Measurements from ENCODE around the gene ZNF280B.
"Not testable (repeated sequence)": the region's sequence is repeated elsewhere in the genome, so short reads cannot be mapped to it uniquely, and the experiment has no call there.

Gene ZNF280B

GRCh38 chr22:22463855-22464540 is 44.5 kb downstream of the ZNF280B start:
- peak; percentile 87 for DNase-seq (ENCODE audit: low spot score)

DNA sequence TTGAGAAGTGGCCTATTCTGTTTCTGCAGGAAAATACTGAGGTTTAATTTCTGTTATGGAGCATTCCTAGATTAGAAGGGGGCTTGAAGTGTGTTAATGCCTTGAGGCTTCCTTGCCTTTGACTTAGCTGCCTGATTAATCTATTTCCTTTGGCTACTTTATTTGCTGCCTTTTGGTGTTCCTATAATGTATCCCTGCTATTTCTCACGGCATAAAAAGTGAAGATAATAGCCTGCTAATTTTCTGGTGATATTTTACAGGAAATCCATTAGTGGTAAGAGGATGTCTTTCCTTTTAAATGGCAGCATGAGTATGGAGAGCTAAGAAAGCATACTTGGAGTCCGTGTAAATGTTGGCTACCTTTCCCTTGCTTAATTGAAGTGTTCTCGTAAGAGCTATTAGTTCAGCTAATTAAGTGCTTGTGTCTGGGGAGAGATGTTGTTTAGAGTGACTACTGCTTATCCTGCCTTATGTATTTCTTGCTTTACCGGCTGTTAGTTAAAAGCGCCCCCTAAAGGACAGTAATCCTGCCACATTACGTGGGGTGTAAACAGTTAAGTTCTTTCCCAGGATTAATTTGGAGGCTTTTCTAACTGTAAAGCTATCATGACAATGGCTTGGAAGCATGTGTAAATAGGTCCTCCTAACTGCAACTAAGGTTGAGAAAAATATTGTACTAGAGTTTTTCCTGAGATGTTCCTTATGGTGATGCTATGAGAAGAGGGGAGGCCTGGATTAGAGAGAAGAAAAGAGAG is 45.6 kb downstream of the ZNF280B start:
- no peak for DNase-seq (ENCODE audit: low spot score)

GRCh38 chr22:22461583-22461982 is 47.0 kb downstream of the ZNF280B start:
- DNase-seq (ENCODE audit: low spot score): no peak

DNA sequence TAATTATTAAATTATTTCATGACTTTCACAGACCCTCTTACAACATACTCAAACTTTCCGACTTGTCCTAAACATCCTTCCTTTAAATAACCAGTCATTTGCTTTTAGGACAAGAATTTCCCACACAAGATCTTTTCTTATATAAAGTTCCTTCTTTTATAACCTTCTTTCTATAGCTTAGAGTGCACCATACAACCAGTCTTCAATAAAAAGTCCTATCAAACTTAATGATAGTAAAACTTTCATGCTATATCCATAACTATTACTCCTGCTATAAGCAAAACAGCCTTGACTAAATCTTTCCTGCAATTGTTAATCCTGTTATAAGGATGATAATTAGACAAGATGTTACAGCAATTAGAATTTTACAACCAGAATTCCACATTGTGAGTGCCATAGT is 47.4 kb downstream of the ZNF280B start:
- DNase-seq (ENCODE audit: low spot score): no peak

DNA sequence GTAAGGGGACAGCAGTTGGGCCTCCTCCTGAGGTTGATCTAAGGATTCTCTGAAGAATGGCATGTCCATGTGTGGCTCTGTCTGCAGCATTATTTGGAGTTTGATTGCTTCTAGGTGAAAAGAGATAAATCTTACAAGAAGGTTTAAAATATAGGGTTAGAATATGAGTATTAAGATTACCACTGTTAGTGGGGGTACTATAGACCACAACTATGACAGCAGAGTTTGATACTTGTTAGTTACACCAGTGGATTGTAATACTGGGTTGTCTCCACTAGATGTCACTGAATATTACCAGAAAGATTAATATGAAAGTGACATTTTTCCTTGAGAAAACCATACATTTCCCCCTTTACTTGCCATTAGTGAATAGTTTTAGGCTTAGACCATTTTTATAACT is 47.9 kb downstream of the ZNF280B start:
- peak; percentile 52 for DNase-seq (ENCODE audit: low spot score)

GRCh38 chr22:22460060-22460459 is 48.5 kb downstream of the ZNF280B start:
- no peak for DNase-seq (ENCODE audit: low spot score)

GRCh38 chr22:22458896-22459588 is 49.5 kb downstream of the ZNF280B start:
- DNase-seq (ENCODE audit: low spot score): no peak

- DNase-seq (ENCODE audit: low spot score): no peak
Measured at GRCh38 chr22:22458387-22458786, 50.2 kb downstream of the ZNF280B start.

GRCh38 chr22:22454997-22455396 is 53.5 kb downstream of the ZNF280B start:
- no peak for DNase-seq (ENCODE audit: low spot score)

- DNase-seq (ENCODE audit: low spot score): no peak
Measured at GRCh38 chr22:22452996-22453686, 55.4 kb downstream of the ZNF280B start.

DNA sequence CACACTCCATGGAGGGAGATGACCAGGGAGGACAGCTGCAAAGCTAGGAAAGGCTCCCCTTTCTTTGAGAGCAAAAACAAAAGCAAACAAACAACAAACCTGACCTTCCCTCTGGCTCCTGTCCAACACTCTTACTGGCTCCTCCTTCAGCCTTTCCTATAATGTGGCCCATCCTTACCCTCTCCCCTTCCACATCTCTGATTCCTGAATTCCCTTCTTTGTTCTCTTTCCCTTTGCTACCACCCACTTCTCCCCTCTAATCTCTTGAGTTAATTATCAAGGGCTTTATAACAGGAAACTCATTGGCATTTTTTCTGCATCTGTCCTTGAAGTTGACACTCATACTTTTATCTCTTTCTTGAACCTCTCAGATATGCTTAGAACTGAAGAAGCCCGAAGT is 56.3 kb downstream of the ZNF280B start:
- DNase-seq (ENCODE audit: low spot score): peak; percentile 69

GRCh38 chr22:22450343-22450839 is 58.2 kb downstream of the ZNF280B start:
- no peak for DNase-seq (ENCODE audit: low spot score)

DNA sequence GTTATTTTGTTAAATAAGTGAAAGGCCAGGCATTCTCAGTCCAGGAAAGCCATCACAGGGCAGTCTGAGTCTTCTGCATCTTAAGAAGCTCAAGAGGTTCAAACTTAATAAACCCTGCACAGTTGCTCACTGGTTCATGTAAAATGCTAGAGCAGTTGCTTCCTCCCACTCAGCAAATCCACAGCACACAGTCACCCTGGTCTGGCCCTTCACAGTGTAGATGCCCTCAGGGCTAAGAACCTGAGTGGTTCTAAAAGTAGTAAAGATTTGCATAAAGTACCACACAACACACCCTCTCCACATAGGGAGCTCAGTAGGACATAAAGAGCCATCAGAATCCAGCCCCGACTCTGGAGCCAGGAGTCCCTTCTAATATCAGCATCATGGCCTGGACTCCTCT is 58.7 kb downstream of the ZNF280B start:
- no peak for DNase-seq (ENCODE audit: low spot score)

DNA sequence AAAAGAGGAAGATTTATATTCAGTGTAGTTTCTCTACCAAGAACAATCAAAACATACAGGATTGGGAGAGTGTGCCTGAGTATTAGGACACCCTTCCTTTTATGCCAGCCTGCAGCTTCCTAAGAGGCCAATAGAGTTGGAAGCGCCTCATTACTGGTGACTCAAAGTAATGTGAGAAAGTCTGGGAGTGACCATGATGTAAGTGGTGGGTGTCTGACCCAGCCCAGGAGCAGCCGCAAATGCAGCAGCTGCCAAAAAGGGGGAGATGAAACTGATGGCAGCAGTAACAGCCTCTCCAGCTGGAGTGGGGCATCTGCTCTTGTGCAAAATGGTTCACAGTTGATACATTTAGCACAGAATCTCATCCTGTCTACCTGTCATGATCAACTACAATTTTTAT is 62.0 kb downstream of the ZNF280B start:
- DNase-seq (ENCODE audit: low spot score): no peak

- not testable (repeated sequence) for DNase-seq (ENCODE audit: low spot score)
Measured at GRCh38 chr22:22444007-22444589, 64.4 kb downstream of the ZNF280B start.

DNA sequence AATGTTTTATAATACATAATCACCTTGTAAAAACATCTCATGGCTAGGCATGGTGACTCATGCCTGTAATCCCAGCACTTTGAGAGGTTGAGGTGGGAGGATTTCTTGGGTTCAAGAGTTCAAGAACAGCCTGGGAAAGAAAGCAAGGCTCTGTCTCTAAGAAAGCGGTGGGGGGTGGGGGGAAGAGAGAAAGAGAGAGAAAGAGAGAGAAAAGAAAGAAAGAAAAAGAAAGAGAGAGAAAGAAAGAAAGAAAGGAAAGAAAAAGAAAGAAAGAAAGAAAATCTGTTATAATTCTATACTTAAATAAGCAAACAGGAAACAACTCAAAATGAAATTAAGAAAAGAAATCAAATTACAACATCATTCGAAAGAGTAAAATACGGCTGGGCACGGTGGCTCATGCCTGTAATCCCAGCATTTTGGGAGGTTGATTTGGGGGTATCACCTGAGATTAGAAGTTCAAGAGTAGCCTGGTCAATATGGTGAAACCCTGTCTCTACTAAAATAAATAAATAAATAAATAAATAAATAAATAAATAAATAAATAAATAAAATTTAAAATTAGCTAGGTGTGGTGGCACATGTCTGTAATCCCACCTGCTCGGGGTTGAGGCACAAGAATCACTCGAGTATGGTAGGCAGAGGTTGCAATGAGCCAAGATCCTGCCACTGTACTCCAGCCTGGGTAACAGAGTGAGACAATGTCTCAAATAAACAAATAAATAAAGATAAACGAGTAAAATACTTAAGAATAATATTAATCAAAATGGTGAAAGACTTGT is 65.4 kb downstream of the ZNF280B start:
- DNase-seq (ENCODE audit: low spot score): no peak

DNA sequence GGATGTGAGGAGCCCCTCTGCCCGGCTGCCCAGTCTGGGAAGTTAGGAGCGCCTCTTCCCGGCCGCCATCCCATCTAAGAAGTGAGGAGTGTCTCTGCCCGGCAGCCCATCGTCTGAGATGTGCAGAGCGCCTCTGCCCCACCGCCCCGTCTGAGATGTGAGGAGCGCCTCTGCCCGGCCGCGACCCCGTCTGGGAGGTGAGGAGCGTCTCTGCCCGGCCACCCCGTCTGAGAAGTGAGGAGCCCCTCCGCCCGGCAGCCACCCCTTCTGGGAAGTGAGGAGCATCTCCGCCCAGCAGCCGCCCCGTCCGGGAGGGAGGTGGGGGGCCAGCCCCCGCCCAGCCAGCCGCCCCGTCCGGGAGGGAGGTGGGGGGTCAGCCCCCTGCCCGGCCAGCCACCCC is 66.9 kb downstream of the ZNF280B start:
- DNase-seq (ENCODE audit: low spot score): not testable (repeated sequence)

GRCh38 chr22:22440188-22440587 is 68.4 kb downstream of the ZNF280B start:
- DNase-seq (ENCODE audit: low spot score): no peak

Measured in COLO829 (cell line).